ENCODE results near the gene TCEAL3.

DNA sequence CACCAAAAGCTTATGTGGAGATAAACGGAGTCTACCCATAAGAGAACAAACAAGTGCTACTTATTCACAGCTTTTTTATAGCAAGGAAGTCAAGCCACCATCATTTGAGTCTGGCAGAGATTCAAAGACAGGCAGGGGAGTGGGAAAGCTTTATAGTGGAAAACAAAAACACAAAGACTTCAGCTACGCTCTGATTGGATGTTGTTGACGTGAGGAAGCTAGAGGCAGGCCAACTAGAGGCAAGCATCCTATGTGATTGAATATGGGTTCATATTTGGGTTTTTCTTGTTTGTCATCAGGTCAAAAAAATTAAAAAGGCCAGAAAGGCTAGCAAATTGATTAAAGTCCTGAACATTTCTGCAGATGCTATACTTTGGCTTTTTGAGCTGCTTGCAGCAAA, 23.2 kb upstream of the TCEAL3 start:
- TF ChIP-seq CREB1 (IDR thresholded peaks at IDR 0.05; ENCODE audit: low read depth) (no peak), RCOR1 (conservative IDR thresholded peaks at IDR 0.05; ENCODE audit: low read depth, low read length) (no peak)

Measured in GM12878 (cell line).